HCT116 (cell line): ENCODE results near the gene CIC. TPM values are rescaled to one million over a fixed set of nuclear protein-coding genes. Genes with fewer than 3 reads are reported as not detected.

Source experiments
- ATAC-seq: fragments of 200-7000 bp; cut with Tn5 transposase; 2 replicates; pipeline ENCODE4 v1.9.1; 2020; ENCODE audit warnings: mild to moderate bottlenecking, moderate library complexity
- BruUV-seq: library from RNA; stranded (reverse); fragments of 400-500 nt; replicated peaks from 2 replicates; lab custom pipeline; 2021; lab: Mats Ljungman, UMichigan
- CTCF ChIA-PET: fragments of 300-600 bp; sonication (Branson Sonifier 250); formaldehyde crosslinking; loops from one replicate; lab custom pipeline; 2021; ENCODE audit warnings: antibody characterized with exemption; lab: Charles Lee
- POLR2A ChIA-PET: fragments of 300-600, 350-600 bp; sonication (Branson Sonifier 250); formaldehyde crosslinking; loops from one replicate; lab custom pipeline; 2021; ENCODE audit warnings: antibody characterized with exemption; lab: Charles Lee
- RAD21 ChIA-PET, 2 experiments: fragments of 300-600 bp; sonication (Branson Sonifier 250); formaldehyde crosslinking; loops; one replicate each; lab custom pipeline; 2023; ENCODE audit warnings: low total read pairs in 2 of 2; ENCODE audit not compliant: uncharacterized antibody in 2 of 2, unreplicated experiment in 2 of 2, low non-redundant PET in 1 of 2; lab: Charles Lee
- DNase-seq: peaks from one replicate; pipeline ENCODE4 v3.0.0-alpha.2; 2010; ENCODE audit warnings: low read depth, low spot score
- H2AFZ ChIP-seq: fragments of 200-600 bp; shearing (Covaris generic), sonication (generic); 2 replicates; pipeline ENCODE4 v1.6.1; 2017; ENCODE audit warnings: low read depth, mixed run types, mixed read lengths, antibody characterized with exemption, low read length; ENCODE audit not compliant: poor library complexity, severe bottlenecking
- H3K27ac ChIP-seq: 2 replicates; pipeline ENCODE4 v1.5.1; 2012; ENCODE audit warnings: low read depth, low read length
- H3K27me3 ChIP-seq: fragments of 200-600 bp; sonication (generic); 2 replicates; pipeline ENCODE4 v1.6.1; 2016; ENCODE audit warnings: mixed run types, low read length, mixed read lengths; ENCODE audit not compliant: insufficient read depth
- H3K36me3 ChIP-seq, 2 experiments: fragments of 200-500 bp in 1 of 2; fragments of 200-600 bp in 1 of 2; sonication (Bioruptor generic) in 1 of 2; sonication (generic) in 1 of 2; 2 replicates each; pipeline versions ENCODE4 v1.5.1 to v1.6.1; 2014 to 2016; ENCODE audit warnings: low read length in 2 of 2, inconsistent platforms in 1 of 2, mixed read lengths in 1 of 2, mixed run types in 1 of 2; ENCODE audit not compliant: insufficient read depth in 2 of 2, control insufficient read depth in 1 of 2
- H3K4me1 ChIP-seq, 2 experiments: fragments of 200-600 bp in 1 of 2; sonication (generic) in 1 of 2; 2 replicates each; pipeline versions ENCODE4 v1.5.1 to v1.6.1; 2012 to 2017; ENCODE audit warnings: low read length in 2 of 2, inconsistent platforms in 1 of 2, mild to moderate bottlenecking in 1 of 2, mixed read lengths in 1 of 2, mixed run types in 1 of 2, moderate library complexity in 1 of 2; ENCODE audit not compliant: insufficient read depth in 2 of 2, control insufficient read depth in 1 of 2
- H3K4me2 ChIP-seq: fragments of 200-600 bp; sonication (generic); 2 replicates; pipeline ENCODE4 v1.6.1; 2017; ENCODE audit warnings: mixed run types, low read length, mixed read lengths
- H3K4me3 ChIP-seq, 2 experiments: fragments of 200-600 bp in 1 of 2; sonication (generic) in 1 of 2; replicated peaks in 1 of 2; 2 replicates each; pipeline ENCODE4 v1.5.1; 2011 to 2016; ENCODE audit warnings: low read length in 2 of 2, control low read depth in 1 of 2, low read depth in 1 of 2, mild to moderate bottlenecking in 1 of 2, mixed read lengths in 1 of 2, mixed run types in 1 of 2
- H3K79me2 ChIP-seq: fragments of 200-600 bp; sonication (generic); 2 replicates; pipeline ENCODE4 v1.6.1; 2017; ENCODE audit warnings: mild to moderate bottlenecking, mixed run types, low read length, moderate library complexity, mixed read lengths; ENCODE audit not compliant: insufficient read depth
- H3K9ac ChIP-seq: fragments of 200-600 bp; sonication (generic); 2 replicates; pipeline ENCODE4 v1.6.1; 2016; ENCODE audit warnings: low read length, mixed read lengths
- H3K9me2 ChIP-seq: fragments of 200-600 bp; sonication (generic), shearing (Covaris generic); 2 replicates; pipeline ENCODE4 v1.6.1; 2017; ENCODE audit warnings: mixed run types, mild to moderate bottlenecking, moderate library complexity; ENCODE audit not compliant: insufficient read depth
- H3K9me3 ChIP-seq, 2 experiments: fragments of 200-500 bp in 1 of 2; fragments of 200-600 bp in 1 of 2; sonication (Bioruptor generic) in 1 of 2; sonication (generic) in 1 of 2; 2 replicates each; pipeline ENCODE4 v1.6.1; 2014 to 2017; ENCODE audit warnings: low read length in 2 of 2, mixed read lengths in 2 of 2, inconsistent platforms in 1 of 2, low read depth in 1 of 2, mild to moderate bottlenecking in 1 of 2, mixed run types in 1 of 2, moderate library complexity in 1 of 2; ENCODE audit not compliant: control insufficient read depth in 1 of 2, insufficient read depth in 1 of 2
- H4K20me1 ChIP-seq: fragments of 200-600 bp; sonication (generic), shearing (Covaris generic); 2 replicates; pipeline ENCODE4 v1.6.1; 2017; ENCODE audit warnings: mixed run types, mild to moderate bottlenecking, moderate library complexity; ENCODE audit not compliant: insufficient read depth
- ATF3 ChIP-seq: IDR thresholded peaks from 2 replicates; pipeline ENCODE4 v1.6.1; 2012
- CEBPB ChIP-seq: IDR thresholded peaks from 2 replicates; pipeline ENCODE4 v1.6.1; 2012; ENCODE audit warnings: low read depth
- CTCF ChIP-seq, 3 experiments: fragments of 200-600 bp in 1 of 3; sonication (generic) in 1 of 3; IDR thresholded peaks in 2 of 3; conservative IDR thresholded peaks in 1 of 3; 2 replicates each; pipeline ENCODE4 v1.5.1; 2012 to 2017; ENCODE audit warnings: low read depth in 2 of 3, low read length in 2 of 3, antibody characterized with exemption in 1 of 3, borderline replicate concordance in 1 of 3, control low read depth in 1 of 3, mild to moderate bottlenecking in 1 of 3, mixed read lengths in 1 of 3, mixed run types in 1 of 3, moderate library complexity in 1 of 3; ENCODE audit not compliant: insufficient read depth in 1 of 3
- EGR1 ChIP-seq: IDR thresholded peaks from 2 replicates; pipeline ENCODE4 v1.6.1; 2012; ENCODE audit warnings: low read depth
- ELF1 ChIP-seq: IDR thresholded peaks from 2 replicates; pipeline ENCODE4 v1.6.1; 2012; ENCODE audit warnings: low read depth, borderline replicate concordance
- EZH2 ChIP-seq: fragments of 200-600 bp; sonication (generic); IDR thresholded peaks from 2 replicates; pipeline ENCODE4 v1.6.1; 2017; ENCODE audit warnings: antibody characterized with exemption, mixed run types
- FOSL1 ChIP-seq: IDR thresholded peaks from 2 replicates; pipeline ENCODE4 v1.6.1; 2012; ENCODE audit warnings: low read depth
- JUND ChIP-seq: IDR thresholded peaks from 2 replicates; pipeline ENCODE4 v1.6.1; 2012
- MAX ChIP-seq: IDR thresholded peaks from 2 replicates; pipeline ENCODE4 v1.6.1; 2012
- POLR2A ChIP-seq: IDR thresholded peaks from 2 replicates; pipeline ENCODE4 v1.7.0; 2011; ENCODE audit warnings: borderline replicate concordance; ENCODE audit not compliant: insufficient read depth, insufficient read length; ENCODE audit errors: extremely low read depth
- REST ChIP-seq: IDR thresholded peaks from 2 replicates; pipeline ENCODE4 v1.6.1; 2012; ENCODE audit warnings: low read depth
- SIN3A ChIP-seq: IDR thresholded peaks from 2 replicates; pipeline ENCODE4 v1.6.1; 2012; ENCODE audit warnings: low read depth
- SP1 ChIP-seq: IDR thresholded peaks from 2 replicates; pipeline ENCODE4 v1.6.1; 2012; ENCODE audit warnings: low read depth
- SRF ChIP-seq: IDR thresholded peaks from 2 replicates; pipeline ENCODE4 v1.6.1; 2012; ENCODE audit warnings: low read depth
- TCF7L2 ChIP-seq: IDR thresholded peaks from 2 replicates; pipeline ENCODE4 v1.7.0; 2011; ENCODE audit warnings: borderline replicate concordance, inconsistent platforms; ENCODE audit not compliant: insufficient read depth, insufficient read length; ENCODE audit errors: extremely low read depth
- YY1 ChIP-seq: IDR thresholded peaks from 2 replicates; pipeline ENCODE4 v1.6.1; 2011; ENCODE audit warnings: low read length, low read depth, moderate library complexity, mild to moderate bottlenecking; ENCODE audit not compliant: insufficient replicate concordance; ENCODE audit errors: extremely low read depth
- ZNF274 ChIP-seq: fragments of 200-500 bp; sonication (Bioruptor generic); IDR thresholded peaks from 2 replicates; pipeline ENCODE4 v1.6.1; 2014; ENCODE audit warnings: mild to moderate bottlenecking, low read depth, low read length, inconsistent platforms
- intact Hi-C: fragments of 100-400 bp; cut with micrococcal nuclease; formaldehyde crosslinking; loops from 2 replicates; pipeline ENCODE4 v1.10.0; 2022
- total RNA-seq: library from RNA; stranded (reverse); gene quantifications from one replicate; pipeline ENCODE4 v1.2.1, GENCODE V29; 2021; ENCODE audit not compliant: unreplicated experiment

The CIC gene
- total RNA-seq, 1 experiment from 2014 or later, result 52.0 TPM

- H3K4me2 ChIP-seq, result no peak overlapping the region
- H3K4me1 ChIP-seq, result no peaks in the 10 kb centered on the region
- TF ChIP-seq EZH2 (no peak), TCF7L2 (no peak), CEBPB (no peak), SRF (no peak), ATF3 (no peak), ZNF274 (no peak), REST (no peak), POLR2A (no peak), YY1 (no peak), FOSL1 (no peak), MAX (no peak), JUND (no peak), CTCF (IDR thresholded peaks at IDR 0.05 in 2 of 3, conservative IDR thresholded peaks at IDR 0.05 in 1 of 3; ENCODE audit: borderline replicate concordance in 1 of 3, insufficient read depth in 1 of 3, low read depth in 2 of 3, low read length in 2 of 3) (no peak), ELF1 (no peak), SIN3A (no peak), EGR1 (no peak), SP1 (no peak)
- TF ChIP-seq, all 23 proteins: peak for 0
- H3K9ac ChIP-seq, result no peak overlapping the region
- POLR2A ChIA-PET, result interaction anchor here (0.8 kb wide), 1 partner anchor 9 kb away, joined by 4 read pairs; no protein-coding TSS in a partner anchor
- H3K9me3 ChIP-seq, result no peaks in the 10 kb centered on the region
- peaks cover 46 to 50% of the 10 kb centered on the region in 2 experiments; a peak in 3 of 4 replicates for H3K36me3 ChIP-seq
- no peak overlapping the region for H3K4me3 ChIP-seq
- H3K27me3 ChIP-seq, result no peaks in the 10 kb centered on the region
- no peak overlapping the region for H2AFZ ChIP-seq
- intact Hi-C loops, result no loop called here
- RAD21 ChIA-PET, result no interaction called here
- ATAC-seq (no peak), DNase-seq (no peak)
- BruUV-seq, result no TSS peak
- H4K20me1 ChIP-seq, result no peaks in the 10 kb centered on the region
- CTCF ChIA-PET, result no interaction called here
- no peak overlapping the region for H3K27ac ChIP-seq
- H3K9me2 ChIP-seq, result no peaks in the 10 kb centered on the region
- H3K79me2 ChIP-seq, result peaks cover 48% of the 10 kb centered on the region
These were observed 35.3 kb upstream of the CIC start for GRCh38 chr19:42233678-42234292.
